MCF 10A (cell line): ENCODE results near the gene KIFC3. TPM values are rescaled to one million over a fixed set of nuclear protein-coding genes. Genes with fewer than 3 reads are reported as not detected.
A peak's percentile ranks its signal among the peaks of the same experiment; 100 is the strongest.

ENCODE experiments used
- BruUV-seq: library from RNA; stranded (reverse); fragments of 400-500 nt; replicated peaks from 2 replicates; lab custom pipeline; 2021; lab: Mats Ljungman, UMichigan
- CTCF ChIA-PET: fragments of 300-600 bp; sonication (Branson Sonifier 250); formaldehyde crosslinking; extraction: SDS; loops from one replicate; lab custom pipeline; 2021; ENCODE audit warnings: antibody characterized with exemption, inconsistent platforms; lab: Yijun Ruan, JAX
- POLR2A ChIA-PET: fragments of 300-600, 350-650 bp; sonication (Branson Sonifier 250); formaldehyde crosslinking; extraction: SDS; loops from one replicate; lab custom pipeline; 2020; ENCODE audit warnings: antibody characterized with exemption, inconsistent platforms; lab: Yijun Ruan, JAX
- DNase-seq: peaks from one replicate; pipeline ENCODE4 v3.0.0-alpha.2; 2018; ENCODE audit not compliant: unreplicated experiment
- H3K27ac Mint-ChIP-seq: one replicate; pipeline ENCODE4 v1.8.0; 2022; ENCODE audit warnings: mild to moderate bottlenecking, low read depth, mixed read lengths; ENCODE audit not compliant: unreplicated experiment
- H3K27me3 Mint-ChIP-seq: one replicate; pipeline ENCODE4 v1.8.0; 2022; ENCODE audit warnings: mixed read lengths; ENCODE audit not compliant: insufficient read depth, unreplicated experiment
- H3K36me3 Mint-ChIP-seq: one replicate; pipeline ENCODE4 v1.8.0; 2022; ENCODE audit warnings: mild to moderate bottlenecking, moderate library complexity, mixed read lengths; ENCODE audit not compliant: insufficient read depth, unreplicated experiment
- H3K4me1 Mint-ChIP-seq: one replicate; pipeline ENCODE4 v1.8.0; 2022; ENCODE audit warnings: mixed read lengths; ENCODE audit not compliant: insufficient read depth, unreplicated experiment
- H3K4me3 Mint-ChIP-seq: one replicate; pipeline ENCODE4 v1.8.0; 2022; ENCODE audit warnings: mild to moderate bottlenecking, moderate library complexity, mixed read lengths; ENCODE audit not compliant: unreplicated experiment
- H3K9me3 Mint-ChIP-seq: one replicate; pipeline ENCODE4 v1.8.0; 2022; ENCODE audit warnings: mixed read lengths; ENCODE audit not compliant: unreplicated experiment
- CTCF ChIP-seq: fragments of 200-600 bp; IDR thresholded peaks from one replicate; pipeline ENCODE4 v1.8.0; 2022; ENCODE audit warnings: antibody characterized with exemption, mild to moderate bottlenecking; ENCODE audit not compliant: unreplicated experiment
- intact Hi-C: fragments of 100-400 bp; cut with micrococcal nuclease; formaldehyde crosslinking; loops from 2 replicates; pipeline ENCODE4 v1.14.1; 2022
- total RNA-seq: library from RNA; stranded (reverse); gene quantifications from 2 replicates; pipeline ENCODE4 v1.2.3, GENCODE V29; 2022

Gene KIFC3
- total RNA-seq, 1 experiment from 2014 or later: 120 TPM

DNA sequence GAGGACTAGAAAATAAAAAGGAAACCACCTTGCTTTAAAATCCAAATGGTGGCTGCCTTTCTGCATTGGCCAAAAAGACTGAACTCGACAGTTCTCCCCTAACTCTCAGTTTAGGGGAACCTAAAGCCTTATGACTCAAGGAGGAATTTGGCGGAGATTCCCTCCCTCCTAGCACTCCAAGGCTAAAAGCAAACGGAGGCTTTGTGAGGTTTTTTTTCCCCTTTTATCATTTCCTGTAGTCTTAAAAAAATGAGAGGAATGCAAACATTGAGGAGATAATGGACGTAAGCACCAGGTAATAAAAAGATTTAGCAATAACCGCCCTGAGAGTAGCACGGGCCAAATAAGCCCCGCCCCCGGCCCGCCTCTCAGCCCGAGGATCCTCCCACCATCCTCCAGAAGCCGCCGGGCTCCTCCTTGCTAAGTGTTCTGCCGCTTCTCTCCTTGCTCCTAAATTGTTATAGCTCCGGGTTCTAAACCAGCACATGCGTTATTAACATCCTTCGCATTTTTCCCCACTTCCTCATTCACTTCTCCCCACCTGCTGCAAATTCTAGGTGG, 5.8 kb upstream of the KIFC3 start:
- POLR2A ChIA-PET: interaction anchor here (0.6 to 2.9 kb wide), 9 partner anchors 9 to 142 kb away, joined by 3 to 17 read pairs (median 4); no protein-coding TSS in a partner anchor
- Mint-ChIP-seq H3K36me3 (peaks cover 5% of the 10 kb centered on the region), H3K4me1 (peaks cover 58% of the 10 kb centered on the region), H3K27ac (peak overlapping the region; percentile 76), H3K27me3 (no peaks in the 10 kb centered on the region), H3K4me3 (peak overlapping the region; percentile 38), H3K9me3 (no peaks in the 10 kb centered on the region)
- DNase-seq: peak; percentile 92
- CTCF ChIA-PET: interaction anchor here (0.6 to 2.3 kb wide), 6 partner anchors 56 to 389 kb away, joined by 3 to 12 read pairs (median 4); no protein-coding TSS in a partner anchor
- BruUV-seq: no TSS peak
- intact Hi-C loops: no loop called here
- no peak for TF ChIP-seq CTCF

DNA sequence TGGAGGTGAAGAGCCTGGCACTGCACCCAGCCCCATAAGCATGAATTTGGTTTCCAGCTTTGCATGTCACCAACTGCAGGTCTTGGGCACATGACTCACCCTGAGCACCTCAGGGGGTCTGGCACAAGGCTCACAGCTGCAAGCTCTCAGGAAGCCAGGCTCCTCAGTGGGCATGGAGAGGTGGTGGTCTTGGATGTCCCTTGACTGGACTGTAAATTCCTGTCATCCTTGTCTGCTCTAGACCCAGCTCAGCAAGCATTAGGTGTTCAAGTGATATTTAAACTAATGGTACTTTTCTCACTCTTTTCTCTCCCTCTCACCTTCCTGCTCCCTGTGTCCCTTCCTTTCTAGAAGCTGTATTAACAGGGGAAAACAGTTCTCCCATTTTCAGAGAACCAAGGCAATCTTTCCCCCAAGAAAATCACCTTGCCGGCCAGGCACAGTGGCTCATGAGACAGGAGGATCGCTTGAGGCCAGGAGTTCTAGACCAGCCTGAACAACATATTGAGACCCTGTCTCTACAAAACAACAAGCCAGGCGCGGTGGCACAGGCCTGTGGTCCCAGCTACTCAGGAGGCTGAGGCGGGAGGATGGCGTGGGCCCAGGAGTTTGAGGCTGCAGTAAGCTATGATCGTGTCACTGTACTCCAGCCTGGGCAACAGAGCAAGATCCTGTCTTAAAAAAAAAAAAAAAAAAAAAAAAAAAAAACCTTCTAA, 5.1 kb upstream of the KIFC3 start:
- TF ChIP-seq CTCF: no peak
- Mint-ChIP-seq H3K4me1 (peaks cover 62% of the 10 kb centered on the region), H3K27me3 (no peaks in the 10 kb centered on the region), H3K9me3 (no peaks in the 10 kb centered on the region), H3K4me3 (peak overlapping the region; percentile 38), H3K36me3 (peaks cover 5% of the 10 kb centered on the region), H3K27ac (peak overlapping the region; percentile 76)
- ChIA-PET CTCF (interaction anchor here (0.6 to 2.3 kb wide), 7 partner anchors 50 to 208 kb away, joined by 3 to 12 read pairs (median 3); no protein-coding TSS in a partner anchor), POLR2A (interaction anchor here (1.0 to 2.9 kb wide), 3 partner anchors 10 to 58 kb away, joined by 4 to 17 read pairs (median 4); no protein-coding TSS in a partner anchor)
- intact Hi-C loops: no loop called here
- no TSS peak for BruUV-seq
- peak; percentile 67 for DNase-seq

- Mint-ChIP-seq H3K36me3 (peaks cover 5% of the 10 kb centered on the region), H3K4me1 (peaks cover 56% of the 10 kb centered on the region), H3K27ac (no peak overlapping the region), H3K9me3 (no peaks in the 10 kb centered on the region), H3K4me3 (no peak overlapping the region), H3K27me3 (no peaks in the 10 kb centered on the region)
- intact Hi-C loops: no loop called here
- ChIA-PET CTCF (interaction anchor here (0.5 to 1.2 kb wide), 2 partner anchors 11 to 291 kb away, joined by 3 to 5 read pairs; no protein-coding TSS in a partner anchor), POLR2A (interaction anchor here (1.2 kb wide), 1 partner anchor 19 kb away, joined by 3 read pairs; no protein-coding TSS in a partner anchor)
- TF ChIP-seq CTCF: no peak
- no TSS peak for BruUV-seq
- no peak for DNase-seq
Observed at GRCh38 chr16:57805176-57805575, 2.9 kb upstream of the KIFC3 start.
